OCI-LY7 (cell line): ENCODE results near the gene CREB3. TPM values are rescaled to one million over a fixed set of nuclear protein-coding genes. Genes with fewer than 3 reads are reported as not detected.
A peak's percentile ranks its signal among the peaks of the same experiment; 100 is the strongest.

ENCODE experiments used
- BruUV-seq: library from RNA; stranded (reverse); fragments of 400-500 nt; replicated peaks from 2 replicates; lab custom pipeline; 2021; lab: Mats Ljungman, UMichigan
- CTCF ChIA-PET: fragments of 300-600 bp; sonication (Branson Sonifier 250); formaldehyde crosslinking; loops from one replicate; lab custom pipeline; 2022; ENCODE audit warnings: antibody characterized with exemption; ENCODE audit not compliant: unreplicated experiment; lab: Charles Lee
- POLR2A ChIA-PET: fragments of 300-600 bp; sonication (Branson Sonifier 250); formaldehyde crosslinking; loops from one replicate; lab custom pipeline; 2022; ENCODE audit warnings: antibody characterized with exemption; lab: Charles Lee
- DNase-seq: peaks from one replicate; pipeline ENCODE4 v3.0.0-alpha.2; 2015; ENCODE audit warnings: low spot score
- H2AFZ ChIP-seq: fragments of 200-600 bp; sonication (generic), shearing (Covaris generic); 2 replicates; pipeline ENCODE4 v1.6.1; 2014; ENCODE audit warnings: mild to moderate bottlenecking, antibody characterized with exemption, low read length, moderate library complexity
- H3K27ac ChIP-seq: fragments of 200-600 bp; sonication (generic); 2 replicates; pipeline ENCODE4 v1.5.1; 2014; ENCODE audit warnings: mixed run types, low read depth, mild to moderate bottlenecking, moderate library complexity, low read length, inconsistent platforms; ENCODE audit not compliant: poor library complexity, severe bottlenecking
- H3K36me3 ChIP-seq: fragments of 200-600 bp; sonication (generic); 2 replicates; pipeline ENCODE4 v1.6.1; 2014; ENCODE audit warnings: mild to moderate bottlenecking, antibody characterized with exemption, low read length, moderate library complexity, mixed read lengths; ENCODE audit not compliant: insufficient read depth
- H3K4me1 ChIP-seq: fragments of 200-600 bp; sonication (generic); 2 replicates; pipeline ENCODE4 v1.5.1; 2014; ENCODE audit warnings: mild to moderate bottlenecking, low read length; ENCODE audit not compliant: insufficient read depth, poor library complexity, severe bottlenecking
- H3K4me2 ChIP-seq: fragments of 200-600 bp; sonication (generic); 2 replicates; pipeline ENCODE4 v1.6.1; 2014; ENCODE audit warnings: mild to moderate bottlenecking, low read length
- H3K4me3 ChIP-seq: fragments of 200-600 bp; sonication (generic); 2 replicates; pipeline ENCODE4 v1.5.1; 2014; ENCODE audit warnings: mild to moderate bottlenecking, low read depth, low read length; ENCODE audit not compliant: poor library complexity, severe bottlenecking
- H3K79me2 ChIP-seq: fragments of 200-600 bp; sonication (generic); 2 replicates; pipeline ENCODE4 v1.6.1; 2016; ENCODE audit warnings: low read depth, mild to moderate bottlenecking, low read length, moderate library complexity, mixed read lengths; ENCODE audit not compliant: insufficient read depth
- H3K9me2 ChIP-seq: fragments of 200-600 bp; sonication (generic); 2 replicates; pipeline ENCODE4 v1.6.1; 2016; ENCODE audit warnings: mild to moderate bottlenecking, low read length, mixed read lengths; ENCODE audit not compliant: insufficient read depth
- H3K9me3 ChIP-seq: fragments of 200-600 bp; sonication (generic); 2 replicates; pipeline ENCODE4 v1.6.1; 2014; ENCODE audit warnings: mild to moderate bottlenecking, mixed run types, low read length, mixed read lengths
- H4K20me1 ChIP-seq: fragments of 200-600 bp; sonication (generic); 2 replicates; pipeline ENCODE4 v1.6.1; 2014; ENCODE audit warnings: mild to moderate bottlenecking, antibody characterized with exemption, low read length, moderate library complexity, mixed read lengths; ENCODE audit not compliant: insufficient read depth
- CTCF ChIP-seq: fragments of 200-600 bp; sonication (generic); conservative IDR thresholded peaks from 2 replicates; pipeline ENCODE4 v1.5.1; 2014; ENCODE audit warnings: mild to moderate bottlenecking, antibody characterized with exemption, low read length, moderate library complexity, mixed read lengths
- EZH2phosphoT487 ChIP-seq: fragments of 200-600 bp; sonication (generic); IDR thresholded peaks from 2 replicates; pipeline ENCODE4 v1.6.1; 2018; ENCODE audit warnings: low read depth, borderline replicate concordance, mild to moderate bottlenecking, mixed run types, antibody characterized with exemption, low read length, moderate library complexity, mixed read lengths
- intact Hi-C: fragments of 100-400 bp; cut with micrococcal nuclease; formaldehyde crosslinking; loops from one replicate; pipeline ENCODE4 v1.10.0; 2022; ENCODE audit not compliant: unreplicated experiment
- total RNA-seq, 2 experiments: library from RNA; depleted of rRNA in 1 of 2; stranded (reverse); fragments of >200 nt in 1 of 2; shearing (Covaris generic) in 1 of 2; gene quantifications; 2 replicates each; pipeline ENCODE4 v1.2.3, GENCODE V29; 2014 to 2022

CREB3 gene
- total RNA-seq, 2 experiments from 2014 or later: 18.2 to 23.0 TPM

GRCh38 chr9:35686222-35687203 is 46.0 kb upstream of the CREB3 start:
- peak overlapping the region; percentile 60 for H3K4me2 ChIP-seq
- POLR2A ChIA-PET: interaction anchor here (0.6 to 2.0 kb wide), 11 partner anchors 9 to 74 kb away, joined by 3 to 7 read pairs (median 4); partner anchors contain the start of genes ARHGEF39, CCDC107 and RMRP
- BruUV-seq: no TSS peak

GRCh38 chr9:35687306-35687705 is 45.2 kb upstream of the CREB3 start:
- H4K20me1 ChIP-seq: no peaks in the 10 kb centered on the region
- peak overlapping the region; percentile 18 for H3K4me3 ChIP-seq
- H2AFZ ChIP-seq: peak overlapping the region; percentile 89; the same call in 1 of the 2 replicates
- TF ChIP-seq EZH2phosphoT487: no peak
- CTCF ChIA-PET: interaction anchor here (0.8 to 1.5 kb wide), 3 partner anchors 9 to 76 kb away, joined by 3 to 5 read pairs (median 4); no protein-coding TSS in a partner anchor
- H3K4me1 ChIP-seq: peaks cover 51% of the 10 kb centered on the region
- no peaks in the 10 kb centered on the region for H3K9me3 ChIP-seq
- H3K36me3 ChIP-seq: no peaks in the 10 kb centered on the region
- POLR2A ChIA-PET: interaction anchor here (0.8 to 1.6 kb wide), 4 partner anchors 22 to 227 kb away, joined by 3 to 7 read pairs (median 4); no protein-coding TSS in a partner anchor
- intact Hi-C loops: no loop called here
- H3K27ac ChIP-seq: peak overlapping the region; percentile 65
- peak; percentile 20 for DNase-seq
- H3K79me2 ChIP-seq: no peaks in the 10 kb centered on the region
- H3K9me2 ChIP-seq: no peaks in the 10 kb centered on the region
- peak overlapping the region; percentile 60 for H3K4me2 ChIP-seq
- no TSS peak for BruUV-seq

More at GRCh38 chr9:35686222-35687203, 46.0 kb upstream of the CREB3 start:
- Histone ChIP-seq H3K79me2 (no peaks in the 10 kb centered on the region), H3K36me3 (no peaks in the 10 kb centered on the region), H3K4me1 (peaks cover 58% of the 10 kb centered on the region), H4K20me1 (no peaks in the 10 kb centered on the region), H3K9me2 (no peaks in the 10 kb centered on the region), H3K4me3 (peak overlapping the region; percentile 18), H2AFZ (peak overlapping the region; percentile 89), H3K27ac (peak overlapping the region; percentile 65), H3K9me3 (no peaks in the 10 kb centered on the region)
- peak; percentile 80 for DNase-seq
- CTCF ChIA-PET: interaction anchor here (0.6 to 0.7 kb wide), 2 partner anchors 24 to 41 kb away, joined by 4 to 5 read pairs; no protein-coding TSS in a partner anchor
- no peak for TF ChIP-seq CTCF
- no peak for TF ChIP-seq EZH2phosphoT487
- intact Hi-C loops: no loop called here

GRCh38 chr9:35687972-35688557 is 44.4 kb upstream of the CREB3 start:
- Histone ChIP-seq H3K4me1 (peaks cover 51% of the 10 kb centered on the region), H3K9me3 (no peaks in the 10 kb centered on the region), H2AFZ (peak overlapping the region; percentile 89; the same call in 1 of the 2 replicates), H4K20me1 (no peaks in the 10 kb centered on the region), H3K27ac (no peak overlapping the region), H3K36me3 (no peaks in the 10 kb centered on the region), H3K79me2 (no peaks in the 10 kb centered on the region), H3K4me2 (peak overlapping the region; percentile 60), H3K9me2 (no peaks in the 10 kb centered on the region), H3K4me3 (no peak overlapping the region)
- BruUV-seq: no TSS peak
- intact Hi-C loops: no loop called here
- no peak for DNase-seq
- TF ChIP-seq EZH2phosphoT487 (no peak), CTCF (no peak)
- CTCF ChIA-PET: interaction anchor here (0.8 to 1.5 kb wide), 4 partner anchors 8 to 77 kb away, joined by 3 to 5 read pairs (median 4); no protein-coding TSS in a partner anchor
- POLR2A ChIA-PET: interaction anchor here (0.6 to 1.6 kb wide), 7 partner anchors 22 to 226 kb away, joined by 3 to 7 read pairs (median 4); partner anchors contain the start of gene SIT1
